Suprapubic skin (tissue), 4 donors: Measurements from ENCODE around the gene ASB9. TPM values are rescaled to one million over a fixed set of nuclear protein-coding genes. Genes with fewer than 3 reads are reported as not detected.

ENCODE experiments used
- DNase-seq, 2 donors: peaks; one replicate each; pipeline ENCODE4 v3.0.0-alpha.2; 2019; ENCODE audit warnings: low spot score in 2 of 2
- H3K27ac ChIP-seq: fragments of 200-600 bp; sonication (generic); one replicate; pipeline ENCODE4 v1.5.1; 2019
- H3K27me3 ChIP-seq: fragments of 200-600 bp; sonication (generic); one replicate; pipeline ENCODE4 v1.5.1; 2019
- H3K36me3 ChIP-seq: fragments of 200-600 bp; sonication (generic); one replicate; pipeline ENCODE4 v1.5.1; 2019
- H3K4me1 ChIP-seq: fragments of 200-600 bp; sonication (generic); one replicate; pipeline ENCODE4 v1.5.1; 2019
- H3K4me3 ChIP-seq: fragments of 200-600 bp; sonication (generic); one replicate; pipeline ENCODE4 v1.5.1; 2019; ENCODE audit warnings: mild to moderate bottlenecking
- H3K9me3 ChIP-seq: fragments of 200-600 bp; sonication (generic); one replicate; pipeline ENCODE4 v1.5.1; 2019
- EP300 ChIP-seq: sonication (generic); formaldehyde crosslinking; IDR thresholded peaks from one replicate; pipeline ENCODE4 v1.6.1; 2017; ENCODE audit warnings: antibody characterized with exemption
- POLR2A ChIP-seq, 2 donors: fragments of 450-650 bp; IDR thresholded peaks; one replicate each; pipeline ENCODE4 v1.6.1; 2017; ENCODE audit warnings: antibody characterized with exemption in 2 of 2, mild to moderate bottlenecking in 2 of 2, moderate library complexity in 2 of 2
- POLR2AphosphoS5 ChIP-seq, 3 donors: sonication (generic); formaldehyde crosslinking; IDR thresholded peaks; one replicate each; pipeline ENCODE4 v1.6.1; 2017; ENCODE audit warnings: antibody characterized with exemption in 3 of 3
- WGBS: methylation state at CpG from one replicate; pipeline ENCODE4 v1.1.5; 2018; 5-methylcytosine and 5-hydroxymethylcytosine counted together
- total RNA-seq, 4 donors: library from RNA; depleted of rRNA; stranded (reverse); fragments of >200 nt; gene quantifications; one replicate each; pipeline ENCODE4 v1.1.0, GENCODE V29; 2016
- TF ChIP-seq, protein P1 (sequence below), 2 donors: fragments of 200-600 bp in 1 of 2; fragments of 450-650 bp in 1 of 2; sonication (generic) in 1 of 2; IDR thresholded peaks; one replicate each; pipeline ENCODE4 v1.5.1; 2016 to 2019; ENCODE audit warnings: antibody characterized with exemption in 2 of 2, mild to moderate bottlenecking in 1 of 2, moderate library complexity in 1 of 2

ASB9 gene
- total RNA-seq, 4 donors from 2014 or later: 0.49 to 3.6 (median 1.3) TPM

DNA sequence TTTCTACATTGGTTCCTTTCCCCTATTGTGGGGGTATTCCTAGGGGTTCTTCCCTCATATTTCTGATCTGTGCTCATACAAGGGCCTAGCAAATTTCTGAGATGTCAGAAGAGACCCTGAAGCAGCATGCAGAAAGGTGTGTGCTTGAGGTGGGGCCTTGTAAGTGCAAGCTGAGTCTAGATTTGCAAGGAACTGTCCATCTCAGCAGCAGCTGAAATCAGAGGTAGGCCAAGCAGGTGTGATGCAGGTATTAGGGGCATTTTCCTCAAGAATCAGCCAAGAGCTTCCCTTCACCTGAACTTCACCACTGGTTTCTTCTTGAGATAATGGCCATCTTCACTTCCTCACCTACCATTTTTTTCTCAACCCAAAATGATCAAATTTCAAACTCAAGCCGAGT is 45.1 kb downstream of the ASB9 start:
- WGBS: 80% methylated on average over 1 of the region's 1 CpG
- DNase-seq: no peak
- Histone ChIP-seq H3K36me3 (no peaks in the 10 kb centered on the region), H3K4me1 (no peaks in the 10 kb centered on the region), H3K4me3 (no peak overlapping the region), H3K9me3 (no peaks in the 10 kb centered on the region), H3K27ac (no peak overlapping the region), H3K27me3 (no peaks in the 10 kb centered on the region)
- TF ChIP-seq, protein P1, sequence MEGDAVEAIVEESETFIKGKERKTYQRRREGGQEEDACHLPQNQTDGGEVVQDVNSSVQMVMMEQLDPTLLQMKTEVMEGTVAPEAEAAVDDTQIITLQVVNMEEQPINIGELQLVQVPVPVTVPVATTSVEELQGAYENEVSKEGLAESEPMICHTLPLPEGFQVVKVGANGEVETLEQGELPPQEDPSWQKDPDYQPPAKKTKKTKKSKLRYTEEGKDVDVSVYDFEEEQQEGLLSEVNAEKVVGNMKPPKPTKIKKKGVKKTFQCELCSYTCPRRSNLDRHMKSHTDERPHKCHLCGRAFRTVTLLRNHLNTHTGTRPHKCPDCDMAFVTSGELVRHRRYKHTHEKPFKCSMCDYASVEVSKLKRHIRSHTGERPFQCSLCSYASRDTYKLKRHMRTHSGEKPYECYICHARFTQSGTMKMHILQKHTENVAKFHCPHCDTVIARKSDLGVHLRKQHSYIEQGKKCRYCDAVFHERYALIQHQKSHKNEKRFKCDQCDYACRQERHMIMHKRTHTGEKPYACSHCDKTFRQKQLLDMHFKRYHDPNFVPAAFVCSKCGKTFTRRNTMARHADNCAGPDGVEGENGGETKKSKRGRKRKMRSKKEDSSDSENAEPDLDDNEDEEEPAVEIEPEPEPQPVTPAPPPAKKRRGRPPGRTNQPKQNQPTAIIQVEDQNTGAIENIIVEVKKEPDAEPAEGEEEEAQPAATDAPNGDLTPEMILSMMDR (IDR thresholded peaks at IDR 0.05): no peak
- no peak for TF ChIP-seq POLR2AphosphoS5 (IDR thresholded peaks at IDR 0.05)
- TF ChIP-seq POLR2A (IDR thresholded peaks at IDR 0.05): no peak
- no peak for TF ChIP-seq EP300

- Histone ChIP-seq H3K27me3 (no peaks in the 10 kb centered on the region), H3K36me3 (no peaks in the 10 kb centered on the region), H3K4me3 (no peak overlapping the region), H3K27ac (no peak overlapping the region), H3K9me3 (no peaks in the 10 kb centered on the region), H3K4me1 (no peaks in the 10 kb centered on the region)
- DNase-seq: no peak
- TF ChIP-seq POLR2AphosphoS5 (IDR thresholded peaks at IDR 0.05): no peak
- TF ChIP-seq, protein P1 (IDR thresholded peaks at IDR 0.05): no peak
- no peak for TF ChIP-seq POLR2A (IDR thresholded peaks at IDR 0.05)
- no peak for TF ChIP-seq EP300
These were observed 48.6 kb downstream of the ASB9 start for GRCh38 chrX:15221321-15221720.

GRCh38 chrX:15217161-15217560 is 52.7 kb downstream of the ASB9 start:
- DNase-seq: no peak
- TF ChIP-seq EP300 (no peak), POLR2A (IDR thresholded peaks at IDR 0.05) (no peak), POLR2AphosphoS5 (IDR thresholded peaks at IDR 0.05) (no peak)
- TF ChIP-seq, protein P1 (IDR thresholded peaks at IDR 0.05): no peak
- no peaks in the 10 kb centered on the region for H3K36me3 ChIP-seq
- no peaks in the 10 kb centered on the region for H3K4me1 ChIP-seq
- no peak overlapping the region for H3K4me3 ChIP-seq
- 33% methylated on average over 1 of the region's 1 CpG for WGBS
- H3K27me3 ChIP-seq: no peaks in the 10 kb centered on the region
- no peaks in the 10 kb centered on the region for H3K9me3 ChIP-seq
- no peak overlapping the region for H3K27ac ChIP-seq

- Histone ChIP-seq H3K4me1 (no peaks in the 10 kb centered on the region), H3K9me3 (no peaks in the 10 kb centered on the region), H3K4me3 (no peak overlapping the region), H3K27ac (no peak overlapping the region), H3K27me3 (no peaks in the 10 kb centered on the region), H3K36me3 (no peaks in the 10 kb centered on the region)
- WGBS: 56% methylated on average over 1 of the region's 1 CpG
- no peak for DNase-seq
- TF ChIP-seq POLR2A (IDR thresholded peaks at IDR 0.05) (no peak), POLR2AphosphoS5 (IDR thresholded peaks at IDR 0.05) (no peak), EP300 (no peak)
- TF ChIP-seq, protein P1 (IDR thresholded peaks at IDR 0.05): no peak
These were observed 53.6 kb downstream of the ASB9 start for GRCh38 chrX:15216280-15216679.

DNA sequence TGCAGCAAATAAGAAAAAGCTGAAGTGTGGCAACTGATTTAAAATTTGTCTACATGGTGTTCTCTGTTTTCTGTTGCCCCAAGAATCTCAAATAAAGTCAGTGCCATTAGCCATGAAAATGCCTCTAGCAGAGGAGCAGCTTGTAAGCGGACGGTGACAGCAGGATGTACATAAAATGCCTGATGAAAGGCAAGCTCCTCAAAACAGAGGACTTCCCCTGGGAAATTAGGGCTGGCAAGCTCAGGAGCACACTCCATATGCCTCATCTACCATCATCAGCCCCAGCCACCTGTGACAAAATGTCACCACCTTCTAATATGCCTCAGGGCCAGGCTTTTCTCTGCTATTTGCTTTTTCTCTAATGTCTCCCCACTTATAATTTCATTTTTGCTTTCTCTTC is 54.5 kb downstream of the ASB9 start:
- Histone ChIP-seq H3K27me3 (no peaks in the 10 kb centered on the region), H3K36me3 (no peaks in the 10 kb centered on the region), H3K9me3 (no peaks in the 10 kb centered on the region), H3K4me3 (no peak overlapping the region), H3K4me1 (no peaks in the 10 kb centered on the region), H3K27ac (no peak overlapping the region)
- DNase-seq: no peak
- TF ChIP-seq POLR2A (IDR thresholded peaks at IDR 0.05): no peak
- TF ChIP-seq EP300: no peak
- TF ChIP-seq, protein P1 (IDR thresholded peaks at IDR 0.05): no peak
- no peak for TF ChIP-seq POLR2AphosphoS5 (IDR thresholded peaks at IDR 0.05)
- 82% methylated on average over 2 of the region's 2 CpGs for WGBS
